Anterior cingulate cortex (tissue), 58 donors: ENCODE data around the gene POU3F2.

Source experiments
- DNase-seq, 58 donors: peaks; one replicate each; lab custom pipeline; 2025; lab: John Stamatoyannopoulos, UW

POU3F2 gene

DNA sequence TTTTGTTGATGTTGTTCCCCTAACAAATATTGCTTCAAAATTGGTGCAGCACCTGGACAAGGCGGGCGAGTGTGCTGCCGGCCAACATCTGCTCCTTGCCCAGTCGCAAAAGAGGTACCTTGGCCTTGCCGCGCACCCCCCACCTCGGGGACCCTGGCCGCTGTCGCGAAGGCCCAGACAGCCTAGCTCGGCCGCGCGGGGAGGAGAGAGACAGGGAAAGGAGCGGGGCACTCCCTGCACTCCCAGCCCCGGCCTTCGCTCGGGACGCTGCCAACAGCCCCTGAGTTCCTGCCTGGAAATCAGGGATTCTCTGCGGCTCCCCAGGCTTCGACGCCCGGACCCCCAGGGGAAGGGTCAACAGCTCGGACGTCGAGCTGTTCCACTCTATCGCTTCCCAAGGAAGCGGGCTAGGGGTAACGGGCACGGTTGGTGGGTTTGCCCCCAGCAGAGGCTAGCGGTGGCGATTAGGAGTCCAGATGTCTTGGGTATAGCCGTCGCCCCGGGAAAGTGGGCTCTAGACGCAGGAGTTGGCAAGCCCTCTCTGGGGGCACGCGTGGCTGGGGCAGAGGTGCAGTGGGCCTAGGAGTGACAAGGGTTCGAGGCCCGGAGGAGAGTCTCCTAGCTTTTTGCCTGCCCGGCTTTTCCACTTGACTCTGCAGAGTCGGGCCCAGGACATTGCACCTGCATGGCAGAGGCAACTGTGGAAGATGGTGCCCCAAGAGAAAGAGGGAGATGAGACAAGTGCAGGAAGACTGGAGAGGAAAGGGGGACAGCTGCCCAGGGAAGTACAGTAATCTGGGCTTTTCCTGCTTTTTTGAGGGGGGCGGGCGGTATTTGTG lies 8.2 kb downstream of the POU3F2 start:
- DNase-seq: peak in 6 of 58 donors; percentile 21 to 47 (median 29)

DNA sequence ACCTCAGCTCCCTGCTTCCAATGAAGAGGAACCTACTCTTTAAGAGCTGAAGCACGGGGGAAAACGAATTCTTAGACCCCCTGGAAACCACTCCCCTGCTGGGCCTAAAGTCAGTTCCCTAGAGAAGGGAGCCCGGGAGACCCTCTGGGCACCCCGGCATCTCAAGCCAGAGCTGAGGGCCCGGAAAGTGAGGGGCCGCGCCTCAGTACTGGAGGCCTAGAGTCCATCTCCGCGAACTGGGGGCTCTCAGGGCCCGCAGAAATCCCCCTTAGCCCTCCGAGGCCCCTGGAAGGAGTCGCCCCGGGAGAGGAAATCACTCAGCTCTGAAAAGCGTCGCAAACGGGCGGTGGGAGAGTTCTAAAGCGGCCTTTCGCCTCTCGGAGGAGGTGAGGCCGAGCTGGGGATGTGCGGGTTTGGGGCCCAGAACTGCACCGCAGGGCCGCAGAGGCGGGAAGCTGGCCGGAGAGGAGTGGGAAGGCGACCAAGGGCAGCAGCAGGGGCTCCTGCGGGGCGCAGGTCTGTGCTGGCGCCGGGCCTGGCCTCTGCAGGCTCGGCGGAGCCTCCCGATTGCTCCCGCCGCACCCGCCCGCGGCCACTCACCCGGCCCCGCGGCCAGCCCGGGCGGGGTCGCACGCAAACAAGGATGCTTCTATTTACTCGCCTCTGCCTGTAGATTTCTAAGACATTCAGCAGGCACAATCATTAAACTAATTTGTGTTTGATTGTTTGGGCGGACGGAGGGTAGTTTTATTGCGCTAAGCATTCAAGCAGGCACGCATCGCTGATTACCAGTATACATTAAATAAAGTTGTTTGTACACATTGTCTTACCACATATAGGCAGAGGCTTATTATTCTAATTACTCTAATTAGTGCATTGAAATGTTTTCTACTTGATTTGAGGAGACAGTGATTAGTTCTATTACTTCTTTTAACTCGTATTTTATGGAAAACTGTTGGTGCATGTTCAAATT lies 9.2 kb downstream of the POU3F2 start:
- peak in 13 of 58 donors; percentile 28 to 53 (median 37) for DNase-seq

DNA sequence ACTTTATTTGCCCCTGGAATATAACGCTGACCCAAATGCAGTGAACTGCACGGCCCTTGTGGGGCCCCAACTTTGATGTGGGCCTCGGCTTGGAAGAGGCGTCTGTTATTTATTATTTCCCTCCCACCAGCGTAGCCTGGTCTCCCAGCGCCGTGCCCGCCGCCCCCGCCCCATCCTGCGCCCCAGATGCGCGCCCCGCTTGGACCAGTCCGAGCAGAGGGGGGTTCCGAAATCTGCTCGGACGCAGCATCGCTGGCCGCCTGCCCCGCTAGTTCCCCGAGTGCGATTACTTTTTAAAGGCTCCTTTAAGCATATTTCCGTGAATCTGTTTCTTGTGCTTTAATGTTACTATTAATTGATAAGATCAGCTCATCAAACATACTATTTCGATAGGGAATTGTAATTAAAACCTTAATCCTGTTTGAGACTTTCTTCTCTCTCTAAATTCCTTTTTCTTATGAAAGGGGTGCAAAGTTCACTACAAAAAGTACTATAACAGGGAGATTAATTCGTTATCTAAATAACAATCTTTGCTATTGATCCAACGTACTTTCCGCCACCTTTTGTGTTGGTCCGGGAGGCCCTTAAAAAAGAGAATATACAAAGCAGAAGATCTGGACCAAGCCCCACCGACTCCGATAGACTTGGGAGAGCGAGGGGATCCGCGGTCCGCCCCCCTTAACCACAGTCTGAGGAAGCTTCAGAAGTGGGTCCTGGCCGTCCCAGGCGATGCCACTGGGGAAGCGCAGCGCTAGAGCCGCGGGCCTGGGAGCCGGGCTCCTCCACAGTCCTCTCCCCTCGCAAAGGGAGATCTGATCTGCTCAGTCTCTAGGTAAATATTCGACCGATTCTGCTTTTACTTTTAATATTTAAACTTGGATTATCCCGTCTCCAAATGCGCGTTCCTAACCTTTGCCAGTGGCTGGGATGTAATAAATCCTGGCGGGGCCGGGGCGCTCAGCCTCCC lies 10.2 kb downstream of the POU3F2 start:
- DNase-seq: peak in 7 of 58 donors; percentile 19 to 48 (median 31)

DNA sequence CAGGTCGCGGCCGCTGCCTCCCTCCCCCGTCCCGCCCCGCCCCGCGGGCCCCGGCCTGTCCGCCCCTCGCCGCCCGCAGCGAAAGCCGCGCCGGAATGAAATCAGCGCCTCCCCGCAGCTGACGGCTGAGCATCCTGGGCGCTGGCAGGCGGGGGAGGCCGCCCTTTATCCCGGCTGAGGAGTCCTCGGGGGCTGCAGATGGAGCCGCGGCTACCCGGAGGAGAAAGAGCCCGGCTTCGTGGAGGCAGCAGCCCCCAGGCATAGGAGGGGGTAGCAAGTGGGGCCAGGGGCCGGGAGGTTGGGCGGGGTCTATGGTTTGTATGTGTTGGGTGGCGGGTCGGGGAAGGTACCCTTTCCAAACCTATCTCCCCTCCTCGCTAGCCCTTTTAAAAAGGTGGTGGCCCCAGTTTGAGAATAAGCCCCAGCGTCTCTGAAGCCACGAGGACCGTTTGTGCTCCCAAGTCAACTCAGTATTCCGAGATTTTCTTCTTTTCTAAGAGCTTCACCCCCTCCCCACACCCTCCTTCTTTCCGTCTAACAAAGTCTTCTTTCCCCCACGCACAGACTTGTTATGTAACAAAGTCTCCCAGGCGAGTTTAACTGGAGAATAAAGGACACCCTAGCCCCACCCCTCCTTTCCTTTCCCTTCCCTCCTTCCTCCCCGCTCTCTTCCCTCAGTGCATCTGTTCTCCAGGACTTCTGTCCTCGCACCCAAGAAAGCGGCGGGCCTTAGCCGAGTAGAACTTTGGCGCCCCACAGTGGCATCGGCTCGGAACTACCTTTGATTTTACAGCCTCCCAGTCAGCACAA lies 11.0 kb downstream of the POU3F2 start:
- peak in 49 of 58 donors; percentile 41 to 95 (median 85) for DNase-seq

GRCh38 chr6:98846021-98846380 lies 11.6 kb downstream of the POU3F2 start:
- no peak for DNase-seq

DNA sequence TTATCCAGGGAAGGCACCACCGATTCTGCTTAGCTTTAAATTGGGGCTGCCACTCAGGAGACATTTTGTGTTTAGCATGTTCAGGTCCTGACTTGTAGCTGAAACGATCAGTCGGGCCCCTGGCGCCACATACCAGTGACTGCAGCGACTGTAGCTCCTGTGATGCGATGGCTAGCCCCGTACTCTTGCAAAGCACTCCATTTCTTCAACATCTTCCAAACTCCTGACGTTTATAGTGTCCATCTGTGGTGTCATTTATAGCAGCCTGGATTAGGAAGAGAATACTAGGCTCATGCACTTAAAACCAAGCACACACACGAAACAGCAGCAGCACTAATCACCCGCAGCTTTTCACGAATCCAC lies 13.0 kb downstream of the POU3F2 start:
- no peak for DNase-seq

GRCh38 chr6:98847779-98848538 lies 13.6 kb downstream of the POU3F2 start:
- DNase-seq: peak in 2 of 58 donors; percentile 14 to 15

- DNase-seq: no peak
Measured at GRCh38 chr6:98848539-98849242, 14.3 kb downstream of the POU3F2 start.

DNA sequence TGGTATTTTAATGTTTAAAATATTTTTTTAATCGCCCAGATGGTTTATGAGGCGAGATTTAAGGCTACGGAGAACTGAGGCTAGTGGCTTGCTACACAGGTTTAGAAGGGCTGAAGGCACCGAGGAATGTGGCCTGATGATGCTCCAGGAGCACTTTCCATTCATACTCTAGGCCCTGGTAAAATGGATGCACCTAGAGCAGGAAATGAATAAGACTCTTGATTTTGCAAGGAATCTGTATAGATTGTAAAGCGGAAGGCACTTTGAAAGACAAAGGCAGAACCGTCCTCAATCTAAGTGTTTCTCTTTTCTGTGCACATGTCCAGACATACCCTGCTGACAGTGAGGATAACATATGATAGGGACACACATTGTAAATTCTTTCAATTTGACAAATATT lies 30.1 kb downstream of the POU3F2 start:
- no peak for DNase-seq

DNA sequence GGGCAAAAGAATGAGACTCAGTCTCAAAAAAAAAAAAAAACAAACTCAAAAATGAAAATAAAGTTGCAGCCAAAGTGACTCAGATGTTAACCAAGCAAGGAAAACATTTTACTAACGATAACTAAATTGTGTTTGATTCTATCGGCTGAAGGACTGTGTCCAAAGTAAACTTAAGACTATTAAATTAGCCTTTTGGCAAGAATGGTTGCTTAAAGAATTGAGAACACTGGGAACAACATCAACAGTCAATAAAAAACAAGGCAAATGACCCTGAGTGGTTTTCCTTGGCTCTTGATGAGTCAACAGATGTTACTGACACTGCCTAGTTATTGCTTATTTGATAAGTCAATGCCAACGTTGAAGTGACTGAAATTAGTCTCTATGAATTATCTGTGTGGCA lies 36.7 kb downstream of the POU3F2 start:
- DNase-seq: no peak

DNA sequence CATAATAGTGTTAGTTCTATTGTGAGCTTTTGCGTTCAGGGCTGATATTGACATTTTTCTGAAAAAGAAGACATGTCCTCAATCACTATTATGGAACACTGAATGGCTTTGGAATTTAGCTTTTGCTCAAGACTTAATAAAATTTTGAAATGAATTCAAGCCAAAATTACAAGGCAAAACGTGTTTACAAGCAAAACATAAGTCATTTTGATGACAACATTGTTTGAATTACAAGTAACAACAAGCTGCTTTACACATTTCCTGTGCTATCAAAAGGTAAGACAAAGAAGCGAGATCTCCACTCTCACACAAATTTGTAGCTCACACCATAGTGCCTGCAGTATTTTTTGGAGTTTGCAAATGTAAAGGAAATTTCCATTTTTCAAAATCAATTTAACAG lies 37.4 kb downstream of the POU3F2 start:
- DNase-seq: no peak

DNA sequence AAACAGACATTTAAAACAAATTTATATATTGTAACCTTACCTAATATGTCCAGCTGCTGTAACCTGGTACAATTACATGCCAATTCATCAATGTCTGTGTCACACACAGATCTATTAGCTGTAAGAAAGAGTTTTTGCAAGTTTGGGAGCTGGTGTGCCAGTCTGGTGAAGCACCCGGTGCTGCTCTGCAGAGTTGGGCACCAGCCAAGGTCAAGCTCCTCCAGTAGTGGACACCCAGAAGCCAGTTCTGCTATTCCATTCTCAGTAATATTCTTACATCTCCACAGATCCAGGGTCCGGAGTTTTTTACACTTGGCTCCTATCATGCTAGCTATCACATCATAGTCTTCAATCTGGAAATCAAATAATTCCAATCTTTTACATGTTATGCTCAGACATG lies 41.0 kb downstream of the POU3F2 start:
- DNase-seq: peak in 7 of 58 donors; percentile 0 to 16 (median 1)

- no peak for DNase-seq
Measured at GRCh38 chr6:98877250-98877649, 42.9 kb downstream of the POU3F2 start.

DNA sequence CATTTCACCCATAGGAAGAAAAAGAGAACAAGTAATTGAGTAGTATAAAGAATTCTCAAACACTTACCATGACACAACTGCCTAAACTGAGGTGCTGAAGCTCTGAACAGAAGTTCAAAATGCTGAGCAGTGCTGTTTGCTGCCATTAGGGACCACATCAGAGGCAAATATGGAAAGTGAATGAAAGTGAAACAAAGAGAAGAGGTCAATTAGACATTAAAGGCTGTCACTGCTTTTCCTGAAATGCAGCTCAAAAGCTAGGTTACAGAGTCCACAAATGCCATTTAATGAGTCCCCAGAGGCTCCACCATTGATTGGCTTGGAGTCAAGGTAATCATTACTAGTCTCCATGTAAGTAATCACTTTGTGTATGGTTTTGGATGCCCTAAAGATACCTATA lies 46.1 kb downstream of the POU3F2 start:
- DNase-seq: no peak

DNA sequence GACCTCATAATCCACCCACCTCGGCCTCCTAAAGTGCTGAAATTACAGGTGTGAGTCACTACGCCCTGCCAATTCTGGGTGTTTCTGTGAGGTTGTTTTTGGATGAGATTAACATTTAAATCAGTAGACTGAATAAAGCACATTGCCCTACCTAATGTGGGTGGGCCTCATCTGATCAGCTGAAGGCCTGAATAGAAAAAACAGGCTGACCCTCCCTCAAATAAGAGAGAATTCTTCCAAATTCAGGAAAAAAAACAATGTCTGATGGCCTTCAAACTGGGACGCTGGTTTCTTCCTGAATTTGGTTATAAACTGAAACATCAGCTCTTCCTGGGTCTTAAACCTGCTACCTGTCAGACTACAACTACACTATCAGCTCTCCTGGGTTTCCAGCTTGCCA lies 51.0 kb downstream of the POU3F2 start:
- no peak for DNase-seq

DNA sequence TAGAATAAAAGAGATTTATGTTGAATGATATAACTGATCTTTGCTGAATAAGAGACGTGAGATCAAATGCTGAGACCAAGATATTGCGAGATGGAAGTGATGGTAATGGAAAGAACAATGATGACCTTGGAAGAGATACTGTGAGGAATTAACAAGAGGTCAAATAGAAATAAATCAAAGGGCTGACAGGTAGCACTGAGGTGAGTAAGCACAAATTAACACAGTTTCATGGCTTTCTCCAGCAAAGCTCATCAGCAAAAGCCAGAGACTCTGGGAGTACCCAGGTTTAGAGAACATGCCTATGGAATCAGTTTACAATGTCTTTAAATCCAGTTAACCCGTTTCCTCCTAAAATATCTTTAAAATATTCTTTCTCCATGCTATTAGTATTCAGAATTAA lies 53.3 kb downstream of the POU3F2 start:
- no peak for DNase-seq
